ENCODE measurements around the gene C17orf75. TPM values are rescaled to one million over a fixed set of nuclear protein-coding genes. Genes with fewer than 3 reads are reported as not detected.
A peak's percentile ranks its signal among the peaks of the same experiment; 100 is the strongest.

Gene C17orf75
- total RNA-seq, 2 donors from 2014 or later: 12.1 to 14.8 TPM

DNA sequence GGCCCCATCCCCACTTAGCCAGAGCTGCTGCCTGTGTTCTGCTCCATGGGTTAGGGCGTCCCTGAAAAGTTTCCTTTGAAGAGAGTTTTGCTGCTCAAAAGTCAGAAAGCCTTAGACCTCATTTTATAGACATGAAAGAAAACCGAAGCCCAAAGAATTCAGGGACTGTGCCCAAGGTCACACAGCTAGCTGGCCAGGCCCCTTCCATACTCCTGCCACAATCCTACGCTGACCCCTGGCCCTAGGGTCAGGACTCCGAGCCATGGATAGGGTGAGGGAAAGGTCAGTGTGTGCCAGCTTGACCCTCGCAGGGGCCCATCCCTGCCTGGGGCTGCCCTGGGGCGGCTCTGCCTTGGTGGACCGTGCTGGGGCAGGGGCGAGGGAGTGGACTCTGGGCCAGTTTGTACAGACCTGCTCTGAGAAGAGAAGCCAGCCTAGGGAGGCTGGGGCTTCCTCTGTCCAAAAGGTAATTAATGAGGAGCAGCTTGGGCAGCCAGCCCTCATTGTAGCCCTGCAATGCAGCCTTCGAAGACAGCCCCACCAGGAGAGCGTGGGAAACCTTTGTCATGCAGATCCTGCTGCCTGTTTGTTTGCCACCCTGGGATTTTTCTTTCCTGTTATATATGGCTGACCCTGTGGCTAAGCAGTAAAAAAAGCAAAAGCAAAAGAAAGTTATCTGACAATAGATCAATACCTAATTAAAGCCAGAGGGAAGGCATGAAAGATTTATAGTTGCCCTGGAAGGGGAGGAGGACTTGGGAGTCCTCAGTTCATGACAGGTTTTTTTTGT lies 38.9 kb downstream of the C17orf75 start:
- peak overlapping the region; percentile 62 for H3K27ac Mint-ChIP-seq
- no peaks in the 10 kb centered on the region for H3K4me1 Mint-ChIP-seq
- H3K27me3 Mint-ChIP-seq: no peaks in the 10 kb centered on the region
- ATAC-seq (replicated peaks): no peak
- no peaks in the 10 kb centered on the region for H3K36me3 Mint-ChIP-seq (ENCODE audit: low read depth)
- H3K4me3 Mint-ChIP-seq: no peak overlapping the region
- no peaks in the 10 kb centered on the region for H3K9me3 Mint-ChIP-seq

DNA sequence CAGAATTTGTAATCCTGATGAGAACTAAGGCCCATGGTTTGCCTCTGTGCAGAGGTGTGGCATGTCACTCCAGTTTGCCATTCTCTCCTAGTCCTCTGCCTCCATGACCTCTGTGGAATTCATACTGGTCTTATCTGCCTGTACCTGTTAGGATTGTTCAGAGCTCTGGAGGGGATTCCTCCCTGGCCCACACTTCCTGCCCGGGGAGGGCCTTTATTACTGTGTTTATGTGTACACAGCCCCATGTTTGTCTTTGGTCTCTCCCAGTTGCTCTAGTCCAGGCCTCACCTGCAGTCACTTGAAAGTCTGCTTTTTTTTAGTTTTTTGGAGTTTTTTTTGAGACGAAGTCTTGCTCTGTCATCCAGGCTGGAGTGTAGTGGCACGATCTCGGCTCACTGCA lies 39.9 kb downstream of the C17orf75 start:
- no peak for ATAC-seq (replicated peaks)
- no peak overlapping the region for H3K4me3 Mint-ChIP-seq
- no peak overlapping the region for H3K27ac Mint-ChIP-seq
- H3K27me3 Mint-ChIP-seq: no peaks in the 10 kb centered on the region
- no peaks in the 10 kb centered on the region for H3K4me1 Mint-ChIP-seq
- no peaks in the 10 kb centered on the region for H3K36me3 Mint-ChIP-seq (ENCODE audit: low read depth)
- H3K9me3 Mint-ChIP-seq: no peaks in the 10 kb centered on the region

DNA sequence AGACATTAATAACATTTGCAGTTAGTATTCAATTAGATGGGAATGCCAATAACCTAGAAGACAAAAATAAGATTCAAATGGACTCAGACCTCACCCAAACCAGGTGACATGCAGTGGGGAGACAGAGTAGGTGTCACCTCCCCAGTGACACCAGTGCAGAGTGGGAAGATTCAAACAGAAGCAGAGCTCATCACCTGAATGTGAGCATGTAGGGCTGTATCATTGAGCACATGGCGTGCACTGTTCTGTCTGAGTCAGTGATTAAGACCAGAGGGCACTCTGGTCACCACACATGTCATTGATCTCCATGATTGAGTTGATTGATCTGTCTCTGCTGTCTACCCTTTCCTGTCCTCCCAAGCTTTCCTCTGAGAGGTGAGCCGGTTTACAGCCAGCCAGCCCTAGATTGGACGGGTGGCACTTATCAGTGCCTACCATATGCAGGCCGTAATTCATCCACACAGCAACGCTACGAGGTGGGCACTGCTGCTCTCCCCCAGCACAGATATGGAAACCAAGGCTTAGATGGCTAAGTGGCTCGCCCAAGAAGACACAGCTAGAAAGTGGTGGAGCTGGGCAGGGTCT lies 42.3 kb downstream of the C17orf75 start:
- H3K27ac Mint-ChIP-seq: no peak overlapping the region
- no peaks in the 10 kb centered on the region for H3K4me1 Mint-ChIP-seq
- H3K9me3 Mint-ChIP-seq: no peaks in the 10 kb centered on the region
- no peak for ATAC-seq (replicated peaks)
- H3K36me3 Mint-ChIP-seq (ENCODE audit: low read depth): no peaks in the 10 kb centered on the region
- H3K4me3 Mint-ChIP-seq: no peak overlapping the region
- no peaks in the 10 kb centered on the region for H3K27me3 Mint-ChIP-seq

DNA sequence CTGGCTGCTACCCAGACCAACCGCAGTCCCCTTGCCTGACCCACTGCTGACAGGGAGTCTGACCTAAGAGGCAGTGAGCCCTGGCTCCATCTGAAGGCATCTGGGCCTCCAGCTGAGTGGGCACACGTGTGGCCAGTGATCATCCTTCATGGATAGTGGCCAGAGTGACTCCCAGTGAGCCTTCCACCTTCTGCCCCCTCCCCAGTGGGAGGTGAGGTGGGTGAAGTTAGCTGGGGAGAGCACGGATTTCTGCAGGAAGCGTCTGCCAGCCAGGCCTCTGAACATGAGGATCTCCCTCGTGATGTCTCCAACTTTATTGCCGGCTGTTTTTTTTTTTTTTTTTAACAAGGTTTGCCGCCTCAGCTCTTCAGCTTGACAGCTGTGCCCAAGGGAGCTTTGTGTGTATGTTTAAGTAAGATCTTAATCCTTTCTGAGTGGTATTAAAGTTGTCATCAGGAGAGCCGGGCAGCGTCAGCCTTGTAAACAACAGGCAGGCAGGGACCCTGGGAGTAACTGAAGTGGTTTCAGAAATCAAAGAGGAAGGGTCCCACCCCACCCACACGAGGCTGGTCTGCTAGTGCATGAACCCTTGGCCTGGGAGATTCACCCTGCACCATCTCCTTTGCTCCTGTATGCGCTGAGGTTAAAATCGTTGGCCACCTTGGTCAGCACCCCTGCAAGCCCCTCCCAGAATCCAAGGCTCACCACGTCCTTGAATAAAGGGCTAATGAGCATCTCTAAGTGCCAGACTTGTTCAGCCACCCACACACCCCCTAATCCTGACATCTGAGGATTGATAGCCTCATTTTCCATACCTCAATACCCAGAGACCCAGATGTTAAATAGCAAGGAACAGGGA lies 43.0 kb downstream of the C17orf75 start:
- no peak overlapping the region for H3K27ac Mint-ChIP-seq
- no peak for ATAC-seq (replicated peaks)
- H3K4me3 Mint-ChIP-seq: no peak overlapping the region
- H3K27me3 Mint-ChIP-seq: no peaks in the 10 kb centered on the region
- no peaks in the 10 kb centered on the region for H3K36me3 Mint-ChIP-seq (ENCODE audit: low read depth)
- no peaks in the 10 kb centered on the region for H3K9me3 Mint-ChIP-seq
- H3K4me1 Mint-ChIP-seq: no peaks in the 10 kb centered on the region

DNA sequence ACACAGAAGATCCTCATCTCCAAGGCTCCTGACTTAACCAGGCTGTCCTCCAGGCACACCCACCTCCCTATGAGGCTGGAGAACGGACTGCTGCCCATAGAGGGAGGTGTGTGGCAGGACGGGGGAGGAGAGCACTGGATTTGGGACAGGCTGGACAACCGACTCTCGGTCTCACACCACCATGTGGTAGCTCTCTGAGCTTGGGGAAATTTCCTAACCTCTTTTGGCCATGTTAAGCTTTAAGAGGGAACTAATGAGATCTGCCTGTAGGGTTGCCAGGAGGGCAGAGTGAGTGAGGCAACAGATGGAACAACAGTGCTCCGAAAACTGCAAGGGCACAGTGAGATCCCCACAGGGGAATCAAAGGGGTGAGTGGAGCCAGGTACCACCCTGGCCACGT lies 43.7 kb downstream of the C17orf75 start:
- H3K36me3 Mint-ChIP-seq (ENCODE audit: low read depth): no peaks in the 10 kb centered on the region
- no peaks in the 10 kb centered on the region for H3K9me3 Mint-ChIP-seq
- H3K27ac Mint-ChIP-seq: no peak overlapping the region
- H3K4me3 Mint-ChIP-seq: no peak overlapping the region
- H3K27me3 Mint-ChIP-seq: no peaks in the 10 kb centered on the region
- no peak for ATAC-seq (replicated peaks)
- no peaks in the 10 kb centered on the region for H3K4me1 Mint-ChIP-seq

DNA sequence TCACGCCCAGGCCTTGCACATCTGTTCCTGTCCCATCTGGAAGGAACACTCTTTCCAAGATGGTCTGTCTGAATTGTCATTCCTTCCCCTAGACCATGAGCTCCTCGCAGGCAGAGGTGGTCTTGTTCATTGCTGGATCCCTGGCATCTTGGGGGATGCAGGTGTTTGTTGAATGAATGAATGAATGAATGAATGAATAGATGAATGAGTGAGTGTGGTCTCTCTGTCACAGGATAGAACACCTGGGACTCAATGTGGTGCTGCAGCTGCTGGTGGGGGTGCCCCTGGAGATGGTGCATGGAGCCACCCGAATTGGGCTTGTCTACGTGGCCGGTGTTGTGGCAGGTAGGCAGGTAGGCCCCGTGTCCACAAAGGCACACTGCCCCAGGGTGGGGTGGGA lies 44.1 kb downstream of the C17orf75 start:
- no peaks in the 10 kb centered on the region for H3K36me3 Mint-ChIP-seq (ENCODE audit: low read depth)
- H3K27ac Mint-ChIP-seq: no peak overlapping the region
- H3K4me3 Mint-ChIP-seq: no peak overlapping the region
- H3K27me3 Mint-ChIP-seq: no peaks in the 10 kb centered on the region
- no peak for ATAC-seq (replicated peaks)
- no peaks in the 10 kb centered on the region for H3K9me3 Mint-ChIP-seq
- H3K4me1 Mint-ChIP-seq: no peaks in the 10 kb centered on the region

DNA sequence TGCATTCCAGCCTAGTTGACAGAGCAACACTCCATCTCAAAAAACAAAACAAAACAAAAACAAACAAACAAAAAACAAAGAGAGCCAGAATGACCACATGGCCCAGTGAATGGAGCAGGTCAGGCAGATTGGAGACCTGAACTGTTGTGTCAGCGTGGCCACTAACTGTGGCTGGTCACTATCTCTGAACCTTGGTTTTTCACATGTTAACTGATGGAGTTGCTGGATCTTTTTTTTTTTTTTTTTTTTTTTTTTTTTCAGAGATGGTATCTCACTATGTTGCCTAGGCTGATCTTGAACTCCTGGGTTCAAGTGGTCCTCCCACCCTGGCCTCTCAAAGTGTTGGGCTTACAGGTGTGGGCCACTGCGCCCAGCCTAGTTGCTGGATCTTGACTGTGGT lies 44.5 kb downstream of the C17orf75 start:
- Mint-ChIP-seq H3K27ac (no peak overlapping the region), H3K9me3 (no peaks in the 10 kb centered on the region), H3K4me3 (no peak overlapping the region), H3K27me3 (no peaks in the 10 kb centered on the region), H3K36me3 (ENCODE audit: low read depth) (no peaks in the 10 kb centered on the region), H3K4me1 (no peaks in the 10 kb centered on the region)
- no peak for ATAC-seq (replicated peaks)

DNA sequence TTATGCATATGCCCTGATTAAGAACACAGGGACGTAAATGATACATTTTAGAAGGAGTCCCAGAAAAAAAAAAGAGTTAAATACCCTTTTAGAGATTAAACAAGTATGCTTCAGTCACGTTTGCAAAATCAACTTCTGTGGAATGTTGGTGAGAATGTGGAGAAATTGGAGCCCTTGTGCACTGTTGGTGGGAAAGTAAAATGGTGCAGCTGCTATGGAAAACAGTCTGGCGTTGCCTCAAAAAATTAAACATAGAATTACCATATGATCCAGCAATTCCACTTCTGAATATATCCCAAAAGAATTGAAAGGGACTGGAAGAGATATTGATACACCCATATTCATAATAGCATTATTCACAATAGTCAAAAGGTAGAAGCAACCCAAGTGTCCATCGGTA lies 49.9 kb downstream of the C17orf75 start:
- no peaks in the 10 kb centered on the region for H3K36me3 Mint-ChIP-seq (ENCODE audit: low read depth)
- H3K4me3 Mint-ChIP-seq: no peak overlapping the region
- no peak overlapping the region for H3K27ac Mint-ChIP-seq
- no peaks in the 10 kb centered on the region for H3K4me1 Mint-ChIP-seq
- H3K9me3 Mint-ChIP-seq: no peaks in the 10 kb centered on the region
- ATAC-seq (replicated peaks): no peak
- no peaks in the 10 kb centered on the region for H3K27me3 Mint-ChIP-seq

DNA sequence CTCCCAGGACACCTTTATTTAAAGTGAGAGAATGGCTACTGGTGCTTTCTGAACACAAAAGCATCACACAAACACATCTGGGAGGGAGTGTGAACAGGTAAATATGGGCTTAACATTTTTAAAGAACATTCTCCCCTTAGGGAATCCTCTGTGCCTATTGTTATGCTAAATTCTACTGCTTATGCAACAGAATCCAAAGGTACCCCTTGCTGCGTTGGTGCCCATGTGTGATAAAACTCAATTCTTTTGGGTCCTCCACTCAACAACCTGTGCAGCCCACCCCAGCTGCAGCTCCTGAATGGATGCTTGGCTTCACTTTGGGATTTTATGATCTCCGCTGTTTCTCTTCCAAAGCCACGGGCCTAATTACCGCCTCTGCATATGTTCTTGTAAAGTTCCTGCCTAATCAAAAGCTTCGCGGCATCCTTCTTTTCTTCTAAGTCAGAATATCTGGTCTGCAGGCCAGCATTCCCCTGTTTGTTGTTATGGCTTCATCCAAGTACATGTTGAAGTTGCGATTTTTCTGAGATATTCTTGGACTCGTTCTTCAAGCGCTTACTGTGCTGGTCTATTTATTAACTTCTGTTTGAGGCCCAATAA lies 52.4 kb downstream of the C17orf75 start:
- Mint-ChIP-seq H3K4me1 (no peaks in the 10 kb centered on the region), H3K9me3 (no peaks in the 10 kb centered on the region), H3K36me3 (ENCODE audit: low read depth) (no peaks in the 10 kb centered on the region), H3K27me3 (no peaks in the 10 kb centered on the region), H3K4me3 (no peak overlapping the region), H3K27ac (no peak overlapping the region)
- ATAC-seq (replicated peaks): no peak

DNA sequence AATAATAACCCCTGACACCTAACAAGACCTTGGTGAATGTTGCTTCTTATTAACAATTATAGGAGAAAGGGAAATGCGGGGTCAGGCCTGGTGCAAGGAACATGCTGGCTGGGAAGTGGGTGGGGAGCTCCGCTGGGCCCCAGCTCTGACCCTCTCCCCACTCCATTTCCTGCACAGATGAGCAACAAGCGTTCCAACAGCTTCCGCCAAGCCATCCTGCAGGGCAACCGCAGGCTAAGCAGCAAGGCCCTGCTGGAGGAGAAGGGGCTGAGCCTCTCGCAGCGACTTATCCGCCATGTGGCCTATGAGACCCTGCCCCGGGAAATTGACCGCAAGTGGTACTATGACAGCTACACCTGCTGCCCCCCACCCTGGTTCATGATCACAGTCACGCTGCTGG lies 53.4 kb downstream of the C17orf75 start:
- no peaks in the 10 kb centered on the region for H3K4me1 Mint-ChIP-seq
- no peaks in the 10 kb centered on the region for H3K9me3 Mint-ChIP-seq
- H3K36me3 Mint-ChIP-seq (ENCODE audit: low read depth): no peaks in the 10 kb centered on the region

DNA sequence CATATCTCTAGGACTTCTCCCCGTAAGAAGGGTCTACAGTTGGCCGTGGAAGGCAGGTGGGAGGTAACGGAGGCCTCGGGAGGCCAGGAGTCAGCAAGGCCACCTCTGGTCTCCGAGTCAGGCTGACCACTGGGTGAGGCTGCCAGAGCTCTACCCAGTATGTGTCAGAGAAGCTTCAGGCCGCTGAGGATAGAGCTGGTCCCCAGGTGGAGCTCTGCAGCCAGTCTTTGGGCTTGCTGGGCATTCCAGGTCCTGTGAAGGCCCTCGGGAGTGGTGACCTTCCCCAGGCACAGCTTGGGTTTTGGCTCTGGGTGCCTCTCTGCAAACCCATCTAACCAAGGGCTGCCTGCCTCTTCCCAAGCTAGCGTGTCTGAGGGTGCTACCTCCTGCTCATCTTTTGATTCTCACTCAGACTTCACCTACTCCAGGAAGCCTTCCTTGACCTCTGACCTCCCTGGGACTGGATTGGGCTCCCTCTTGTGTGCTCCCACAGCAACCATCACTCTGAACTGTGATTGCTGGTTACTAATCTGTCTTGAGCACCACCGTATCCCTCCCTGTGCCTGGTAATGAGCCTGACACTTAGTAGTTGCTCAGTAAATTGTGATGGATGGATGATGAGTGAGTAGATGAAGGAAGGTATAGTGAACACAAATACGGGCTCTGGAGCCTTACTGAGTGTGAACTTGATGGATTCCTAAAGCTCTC lies 54.0 kb downstream of the C17orf75 start:
- Mint-ChIP-seq H3K27ac (no peak overlapping the region), H3K4me3 (no peak overlapping the region), H3K36me3 (ENCODE audit: low read depth) (no peaks in the 10 kb centered on the region), H3K9me3 (no peaks in the 10 kb centered on the region), H3K4me1 (no peaks in the 10 kb centered on the region), H3K27me3 (peaks cover 3% of the 10 kb centered on the region)
- no peak for ATAC-seq (replicated peaks)

More for the DNA sequence above, 53.4 kb downstream of the C17orf75 start:
- H3K4me3 Mint-ChIP-seq: no peak overlapping the region
- ATAC-seq (replicated peaks): no peak
- peaks cover 2% of the 10 kb centered on the region for H3K27me3 Mint-ChIP-seq
- no peak overlapping the region for H3K27ac Mint-ChIP-seq

DNA sequence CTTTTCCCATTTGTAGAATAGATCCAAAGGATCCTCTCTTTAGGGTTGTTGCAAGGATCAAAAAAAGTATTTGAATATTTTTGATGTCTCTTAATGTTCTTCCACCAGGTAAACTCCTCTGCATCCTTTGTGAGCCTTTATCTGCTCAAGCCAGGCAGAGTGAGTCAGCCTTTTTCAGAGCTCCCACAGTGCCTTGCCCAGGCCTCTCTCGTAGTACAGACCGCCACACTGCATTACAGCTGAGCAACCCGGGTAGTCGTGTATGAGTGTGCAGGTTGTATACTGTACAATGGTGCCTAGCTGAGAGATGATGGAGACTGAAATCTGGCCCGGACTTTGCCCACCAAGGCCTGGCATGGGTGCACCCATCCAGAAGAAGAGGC lies 55.5 kb downstream of the C17orf75 start:
- no peak overlapping the region for H3K4me3 Mint-ChIP-seq
- H3K27ac Mint-ChIP-seq: no peak overlapping the region
- ATAC-seq (replicated peaks): peak; percentile 37

DNA sequence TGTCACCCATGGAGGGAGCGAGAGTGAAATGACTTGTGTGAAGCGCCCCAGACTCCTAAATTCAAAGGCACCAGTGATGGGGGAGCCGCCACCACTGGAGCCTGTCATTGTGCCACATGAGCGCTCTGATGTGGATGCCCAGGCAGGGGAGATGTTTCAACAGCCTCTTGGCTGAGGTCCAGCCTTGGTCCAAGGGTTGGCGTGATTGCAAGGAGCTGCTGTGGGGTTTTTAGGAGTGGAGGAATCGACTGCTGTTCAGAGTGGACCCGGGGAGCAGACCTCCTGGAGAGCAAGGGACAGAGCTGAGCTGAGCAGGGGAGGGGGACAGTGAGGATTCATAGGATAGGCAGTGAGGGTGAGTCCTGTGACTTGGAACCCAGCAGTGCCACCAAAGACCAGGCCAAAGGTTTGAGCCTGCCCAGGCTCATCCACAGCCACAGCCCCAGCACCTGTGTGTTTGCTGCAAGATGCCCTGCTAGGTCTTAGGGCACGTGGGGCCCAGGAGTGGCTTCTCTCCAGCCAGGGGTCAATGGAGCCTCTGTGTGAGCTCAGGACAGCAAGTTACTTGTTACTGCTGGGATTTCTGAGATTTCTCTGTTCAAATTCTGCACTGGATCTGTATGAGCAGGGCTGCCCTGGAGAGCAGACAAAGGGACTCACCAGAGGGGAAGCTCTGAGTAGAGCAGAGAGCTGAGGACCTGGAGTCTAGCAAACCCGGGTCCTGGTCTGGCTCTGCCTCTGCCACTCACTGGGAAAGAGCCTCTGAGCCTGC lies 56.0 kb downstream of the C17orf75 start:
- ATAC-seq (replicated peaks): no peak
- Mint-ChIP-seq H3K9me3 (no peaks in the 10 kb centered on the region), H3K4me1 (no peaks in the 10 kb centered on the region), H3K4me3 (no peak overlapping the region), H3K36me3 (ENCODE audit: low read depth) (no peaks in the 10 kb centered on the region), H3K27me3 (peaks cover 3% of the 10 kb centered on the region), H3K27ac (no peak overlapping the region)

More for the DNA sequence above, 55.5 kb downstream of the C17orf75 start:
- H3K4me1 Mint-ChIP-seq: no peaks in the 10 kb centered on the region
- H3K36me3 Mint-ChIP-seq (ENCODE audit: low read depth): no peaks in the 10 kb centered on the region
- peaks cover 3% of the 10 kb centered on the region for H3K27me3 Mint-ChIP-seq
- no peaks in the 10 kb centered on the region for H3K9me3 Mint-ChIP-seq

Data from activated T-helper 17 cell treated with anti-CD3 and anti-CD28 coated beads, Interleukin-2, amount 50 U/mL, for 72 hours (primary cell).